ENCODE results near the gene NGB. TPM values are rescaled to one million over a fixed set of nuclear protein-coding genes. Genes with fewer than 3 reads are reported as not detected.
"Not testable (repeated sequence)": the region's sequence is repeated elsewhere in the genome, so short reads cannot be mapped to it uniquely, and the experiment has no call there.

The NGB gene
- total RNA-seq, 2 experiments from 2014 or later: not detected

DNA sequence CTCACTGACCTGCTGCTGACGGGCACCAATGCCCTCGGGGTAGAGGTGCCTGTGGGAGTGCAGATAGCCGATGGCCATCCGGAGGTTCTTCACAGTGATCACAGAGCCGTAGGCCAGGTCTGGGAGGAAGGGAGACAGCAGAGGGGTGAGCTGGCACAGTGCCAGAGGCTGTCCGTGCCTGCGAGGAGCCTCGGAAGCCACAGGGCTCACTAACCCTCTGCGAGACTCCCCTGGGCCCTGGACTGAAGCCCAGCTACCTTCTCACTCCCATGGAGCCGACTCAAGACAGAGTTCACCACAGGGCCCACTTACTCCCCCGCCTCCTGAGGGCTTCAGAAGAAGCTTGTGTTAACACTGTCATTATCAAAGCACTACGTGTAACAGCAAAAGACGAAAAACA lies 25.1 kb upstream of the NGB start:
- no peaks in the 10 kb centered on the region for H3K27me3 Mint-ChIP-seq
- intact Hi-C loops (cut with micrococcal nuclease): no loop called here
- no peak for DNase-seq
- no peaks in the 10 kb centered on the region for H3K9me3 Mint-ChIP-seq
- ChIA-PET CTCF (no interaction called here), POLR2A (no interaction called here)
- H3K27ac Mint-ChIP-seq: no peak overlapping the region
- H3K4me1 Mint-ChIP-seq (ENCODE audit: low read depth): no peaks in the 10 kb centered on the region
- H3K4me3 Mint-ChIP-seq: no peak overlapping the region
- H3K36me3 Mint-ChIP-seq: peaks cover 10% of the 10 kb centered on the region

DNA sequence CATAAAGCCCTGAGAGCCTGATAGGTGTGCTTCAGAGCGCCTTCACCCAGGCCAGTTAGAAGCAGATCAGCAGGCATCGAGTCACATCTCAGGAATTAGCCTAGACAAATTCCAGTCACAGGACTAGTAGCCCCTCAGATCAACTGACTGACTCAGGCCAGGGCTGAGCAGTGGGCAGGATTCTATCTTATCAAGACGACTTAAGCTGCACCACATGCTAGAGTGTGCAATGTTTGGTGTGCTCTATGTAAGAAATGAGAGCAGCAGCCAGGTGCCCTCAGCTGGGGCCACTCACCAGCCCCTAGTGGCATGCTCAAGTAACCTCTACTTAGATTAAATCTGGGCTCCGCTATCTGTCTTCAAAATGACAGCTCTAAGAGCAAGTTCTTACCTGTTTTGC lies 19.7 kb upstream of the NGB start:
- CTCF ChIA-PET: interaction anchor here (1.4 to 2.0 kb wide), 3 partner anchors 10 to 25 kb away, joined by 3 to 11 read pairs (median 3); no protein-coding TSS in a partner anchor

DNA sequence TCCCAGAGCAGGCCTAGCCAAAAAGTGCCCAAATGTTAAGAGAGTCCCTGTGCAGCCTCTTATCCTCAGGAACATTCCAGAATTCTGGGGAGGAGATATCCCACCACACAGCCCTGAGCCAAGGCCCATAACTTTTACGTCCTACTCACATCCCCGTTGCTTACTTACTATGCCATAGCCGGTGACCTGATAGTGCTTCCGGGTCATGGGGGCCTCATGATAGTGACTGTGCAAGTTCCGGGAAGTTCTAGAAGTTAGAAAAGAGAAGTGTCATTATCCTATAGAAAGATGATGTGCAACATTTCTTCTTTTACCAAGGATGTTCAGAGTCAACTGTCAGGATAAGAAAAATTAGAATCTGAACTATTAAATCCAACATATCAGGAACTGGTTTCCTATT lies 15.6 kb upstream of the NGB start:
- CTCF ChIA-PET: no interaction called here
- POLR2A ChIA-PET: no interaction called here
- no peaks in the 10 kb centered on the region for H3K9me3 Mint-ChIP-seq
- peaks cover 17% of the 10 kb centered on the region for H3K36me3 Mint-ChIP-seq
- intact Hi-C loops (cut with micrococcal nuclease): no loop called here
- no peak overlapping the region for H3K27ac Mint-ChIP-seq
- H3K27me3 Mint-ChIP-seq: no peaks in the 10 kb centered on the region
- no peak for DNase-seq
- H3K4me1 Mint-ChIP-seq (ENCODE audit: low read depth): no peaks in the 10 kb centered on the region
- no peak overlapping the region for H3K4me3 Mint-ChIP-seq

More for the DNA sequence above, 19.7 kb upstream of the NGB start:
- Mint-ChIP-seq H3K27ac (no peak overlapping the region), H3K4me3 (no peak overlapping the region), H3K9me3 (no peaks in the 10 kb centered on the region), H3K4me1 (ENCODE audit: low read depth) (no peaks in the 10 kb centered on the region), H3K36me3 (peaks cover 10% of the 10 kb centered on the region), H3K27me3 (no peaks in the 10 kb centered on the region)
- DNase-seq: no peak
- intact Hi-C loops (cut with micrococcal nuclease): no loop called here
- POLR2A ChIA-PET: no interaction called here

DNA sequence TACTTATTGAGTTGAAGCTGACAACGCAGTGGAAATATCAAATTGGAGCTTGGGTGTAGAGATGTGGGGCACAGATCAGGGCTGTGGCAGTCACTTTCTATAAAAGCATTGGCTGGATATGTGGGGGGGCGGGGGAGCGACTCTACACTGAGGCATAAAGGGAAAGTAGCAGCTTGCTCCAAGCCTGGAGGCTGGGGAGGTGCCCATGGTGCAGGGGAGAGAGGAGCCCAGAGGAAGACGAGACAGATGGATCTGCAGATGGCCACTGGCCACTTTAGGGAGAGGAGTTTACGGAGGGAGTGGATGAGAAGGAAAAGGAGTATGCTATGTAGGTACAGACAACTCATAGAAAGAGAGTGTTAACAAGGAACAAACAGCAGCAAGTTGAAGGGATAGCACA lies 13.5 kb upstream of the NGB start:
- Mint-ChIP-seq H3K4me1 (ENCODE audit: low read depth) (no peaks in the 10 kb centered on the region), H3K36me3 (peaks cover 18% of the 10 kb centered on the region), H3K27ac (no peak overlapping the region), H3K9me3 (no peaks in the 10 kb centered on the region), H3K27me3 (no peaks in the 10 kb centered on the region), H3K4me3 (no peak overlapping the region)
- CTCF ChIA-PET: interaction anchor here (1.4 to 2.8 kb wide), 2 partner anchors 10 to 32 kb away, joined by 5 to 10 read pairs; no protein-coding TSS in a partner anchor
- no peak for DNase-seq
- POLR2A ChIA-PET: no interaction called here
- intact Hi-C loops (cut with micrococcal nuclease): no loop called here

DNA sequence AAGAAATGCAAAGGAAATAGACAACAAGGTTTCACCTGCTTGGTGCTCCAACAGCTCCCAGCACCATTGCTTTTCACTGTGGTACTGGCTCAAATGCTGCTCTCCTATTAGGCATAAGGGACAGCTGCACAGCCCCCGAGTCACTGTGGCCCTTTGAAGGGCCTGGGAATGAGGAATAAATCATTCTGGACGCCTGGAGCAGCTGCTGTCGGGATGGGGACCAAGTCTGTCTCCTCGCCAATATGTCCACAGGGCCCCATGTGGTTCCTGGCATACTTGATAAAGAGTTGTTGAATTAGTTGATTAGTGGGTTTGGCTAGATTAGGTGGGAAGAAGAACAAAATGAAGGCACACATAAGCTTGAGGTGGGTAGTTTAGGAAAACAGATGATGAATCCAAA lies 13.1 kb upstream of the NGB start:
- intact Hi-C loops (cut with micrococcal nuclease): no loop called here
- Mint-ChIP-seq H3K4me1 (ENCODE audit: low read depth) (no peaks in the 10 kb centered on the region), H3K4me3 (no peak overlapping the region), H3K36me3 (peaks cover 19% of the 10 kb centered on the region), H3K9me3 (no peaks in the 10 kb centered on the region), H3K27me3 (no peaks in the 10 kb centered on the region), H3K27ac (no peak overlapping the region)
- ChIA-PET POLR2A (no interaction called here), CTCF (interaction anchor here (1.4 to 2.8 kb wide), 2 partner anchors 10 to 32 kb away, joined by 5 to 10 read pairs; no protein-coding TSS in a partner anchor)
- DNase-seq: no peak

DNA sequence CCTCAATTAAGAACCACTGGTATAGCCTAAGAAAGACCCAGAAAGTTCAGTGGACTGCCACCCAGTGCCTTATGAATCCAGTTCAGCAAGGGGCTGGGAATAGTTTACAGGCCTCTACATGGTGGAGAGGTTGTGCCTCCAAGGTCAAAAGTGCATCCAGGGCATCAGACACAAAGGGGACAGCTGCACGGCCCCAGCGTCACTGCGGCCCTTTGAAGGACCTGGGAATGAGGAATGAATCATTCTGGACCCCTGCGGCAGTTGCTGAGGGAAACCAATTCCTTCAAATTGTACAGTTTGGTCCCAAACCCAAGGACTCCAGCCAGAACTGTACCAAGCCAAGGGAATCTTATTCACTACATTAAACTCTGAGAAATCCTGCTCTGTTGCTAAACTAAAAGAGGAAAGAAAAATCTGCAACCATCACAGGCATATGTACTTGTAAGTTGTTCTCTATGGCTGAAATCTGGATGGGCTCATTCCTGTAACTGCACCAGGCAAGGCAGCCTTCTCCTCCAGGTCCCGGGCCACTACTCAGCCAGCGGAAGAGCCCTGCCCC lies 10.9 kb upstream of the NGB start:
- Mint-ChIP-seq H3K27ac (no peak overlapping the region), H3K27me3 (no peaks in the 10 kb centered on the region), H3K4me1 (ENCODE audit: low read depth) (no peaks in the 10 kb centered on the region), H3K4me3 (no peak overlapping the region), H3K36me3 (peaks cover 18% of the 10 kb centered on the region), H3K9me3 (no peaks in the 10 kb centered on the region)
- CTCF ChIA-PET: interaction anchor here (2.8 kb wide), 1 partner anchor 34 kb away, joined by 10 read pairs; no protein-coding TSS in a partner anchor
- no peak for DNase-seq
- intact Hi-C loops (cut with micrococcal nuclease): no loop called here
- POLR2A ChIA-PET: no interaction called here

DNA sequence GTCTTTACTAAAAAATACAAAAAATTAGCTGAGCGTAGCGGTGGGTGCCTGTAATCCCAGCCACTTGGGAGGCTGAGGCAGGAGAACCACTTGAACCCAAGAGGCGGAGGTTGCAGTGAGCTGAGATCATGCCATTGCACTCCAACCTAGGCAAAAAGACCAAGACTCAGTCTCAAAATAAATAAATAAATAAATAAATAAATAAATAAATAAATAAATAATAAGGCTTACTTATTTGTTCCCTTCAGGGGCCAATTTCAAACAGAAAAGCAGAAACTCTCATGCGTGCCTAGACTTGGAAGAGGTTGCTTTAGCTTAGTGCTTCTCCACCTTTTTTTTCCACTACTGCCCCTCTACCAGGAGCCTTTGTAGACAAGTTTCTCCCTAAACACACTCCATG lies 9.9 kb upstream of the NGB start:
- H3K4me1 Mint-ChIP-seq (ENCODE audit: low read depth); intact Hi-C loops (cut with micrococcal nuclease); DNase-seq; H3K9me3 Mint-ChIP-seq; H3K27ac Mint-ChIP-seq; H3K4me3 Mint-ChIP-seq; H3K27me3 Mint-ChIP-seq; POLR2A ChIA-PET: not testable (repeated sequence)
- H3K36me3 Mint-ChIP-seq: peaks cover 14% of the 10 kb centered on the region
- CTCF ChIA-PET: interaction anchor here (1.6 kb wide), 1 partner anchor 130 kb away, joined by 4 read pairs; no protein-coding TSS in a partner anchor

DNA sequence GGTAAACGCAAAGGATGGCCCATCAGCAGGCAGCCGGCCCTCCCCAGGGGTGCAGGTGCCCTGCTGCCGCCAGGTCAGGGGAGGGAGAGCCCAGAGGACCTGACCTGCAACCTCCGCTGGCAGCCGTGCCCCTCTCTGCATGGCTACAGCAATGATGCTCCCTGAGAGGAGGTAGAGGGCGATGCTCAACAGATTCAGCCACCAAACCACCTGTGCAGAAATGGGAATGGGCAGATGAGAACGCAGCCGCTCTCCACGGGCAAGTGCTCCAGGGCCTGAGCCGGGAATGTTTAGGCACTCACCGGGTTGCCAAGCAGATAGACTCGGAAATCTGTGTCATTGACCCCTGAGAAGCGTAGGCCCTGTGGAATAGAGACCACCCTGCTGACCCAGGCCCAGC lies 8.7 kb upstream of the NGB start:
- no peak overlapping the region for H3K27ac Mint-ChIP-seq

DNA sequence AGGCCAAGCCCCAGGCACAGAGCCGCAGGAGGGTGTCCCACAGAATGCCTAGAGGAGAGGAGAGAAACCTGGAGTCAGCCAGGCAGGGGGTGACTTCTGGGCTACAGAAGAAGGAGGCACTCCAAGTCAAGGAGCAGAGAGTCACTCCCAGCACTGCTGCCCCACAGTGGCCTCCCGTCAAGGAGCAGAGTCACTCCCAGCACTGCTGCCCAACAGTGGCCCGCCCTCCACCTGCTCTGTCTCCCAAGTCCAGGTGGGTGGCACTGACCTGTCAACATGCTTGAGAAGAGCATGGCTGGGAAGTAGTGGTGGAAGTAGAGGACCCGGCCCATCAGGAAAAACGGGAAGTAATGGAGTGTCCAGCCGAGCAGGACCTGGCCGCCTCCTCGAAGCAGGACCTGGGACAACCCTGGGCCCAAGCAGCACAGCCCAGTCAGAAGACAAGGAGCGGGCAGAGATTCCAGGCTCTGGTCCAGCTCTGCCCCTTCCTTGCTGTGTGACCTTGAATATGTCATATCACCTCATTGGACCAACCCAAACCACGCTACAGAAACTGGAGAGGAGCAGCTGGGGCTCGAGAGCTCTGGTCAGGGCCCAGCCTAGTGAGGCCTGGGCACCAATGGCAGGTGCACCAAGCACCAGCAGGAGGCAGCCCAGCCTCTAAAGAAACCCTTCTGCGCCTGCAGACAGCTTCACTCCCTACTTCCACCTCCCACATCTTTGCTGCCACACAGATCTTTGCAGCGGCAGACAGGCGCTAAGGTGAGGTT lies 7.6 kb upstream of the NGB start:
- ChIA-PET POLR2A (no interaction called here), CTCF (interaction anchor here (2.2 kb wide), 1 partner anchor 37 kb away, joined by 12 read pairs; no protein-coding TSS in a partner anchor)
- no peaks in the 10 kb centered on the region for H3K9me3 Mint-ChIP-seq
- no peak overlapping the region for H3K4me3 Mint-ChIP-seq
- intact Hi-C loops (cut with micrococcal nuclease): no loop called here
- no peak for DNase-seq
- no peaks in the 10 kb centered on the region for H3K4me1 Mint-ChIP-seq (ENCODE audit: low read depth)
- peaks cover 4% of the 10 kb centered on the region for H3K36me3 Mint-ChIP-seq
- H3K27me3 Mint-ChIP-seq: no peaks in the 10 kb centered on the region
- H3K27ac Mint-ChIP-seq: no peak overlapping the region

More for the DNA sequence above, 8.7 kb upstream of the NGB start:
- Mint-ChIP-seq H3K9me3 (no peaks in the 10 kb centered on the region), H3K27me3 (no peaks in the 10 kb centered on the region), H3K36me3 (peaks cover 11% of the 10 kb centered on the region), H3K4me3 (no peak overlapping the region), H3K4me1 (ENCODE audit: low read depth) (no peaks in the 10 kb centered on the region)
- intact Hi-C loops (cut with micrococcal nuclease): no loop called here
- ChIA-PET CTCF (interaction anchor here (1.6 to 2.2 kb wide), 2 partner anchors 36 to 128 kb away, joined by 4 to 12 read pairs; no protein-coding TSS in a partner anchor), POLR2A (no interaction called here)
- no peak for DNase-seq

DNA sequence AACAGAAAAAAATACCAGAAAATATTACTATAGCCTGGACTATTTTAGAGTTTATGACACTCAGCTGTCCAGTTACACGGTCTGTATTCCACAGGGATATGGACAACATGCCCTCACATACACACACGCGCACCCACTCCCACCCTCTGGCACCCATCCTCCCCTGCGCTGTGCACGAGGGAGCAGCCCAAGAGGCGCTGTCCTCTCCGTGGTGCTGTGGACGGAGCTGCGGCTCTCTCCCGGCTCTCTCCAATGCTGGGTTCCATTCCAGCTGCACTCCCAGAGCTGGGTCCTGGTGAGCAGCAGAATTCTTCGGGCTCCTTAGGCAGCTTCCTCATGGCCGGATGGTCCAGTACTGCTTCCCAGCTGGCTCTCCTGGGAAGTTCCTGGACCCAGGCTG lies 6.0 kb upstream of the NGB start:
- Mint-ChIP-seq H3K36me3 (peaks cover 2% of the 10 kb centered on the region), H3K9me3 (no peaks in the 10 kb centered on the region), H3K27ac (no peak overlapping the region), H3K27me3 (peaks cover 7% of the 10 kb centered on the region), H3K4me3 (no peak overlapping the region), H3K4me1 (ENCODE audit: low read depth) (no peaks in the 10 kb centered on the region)
- CTCF ChIA-PET: no interaction called here
- intact Hi-C loops (cut with micrococcal nuclease): no loop called here
- POLR2A ChIA-PET: no interaction called here
- DNase-seq: no peak

DNA sequence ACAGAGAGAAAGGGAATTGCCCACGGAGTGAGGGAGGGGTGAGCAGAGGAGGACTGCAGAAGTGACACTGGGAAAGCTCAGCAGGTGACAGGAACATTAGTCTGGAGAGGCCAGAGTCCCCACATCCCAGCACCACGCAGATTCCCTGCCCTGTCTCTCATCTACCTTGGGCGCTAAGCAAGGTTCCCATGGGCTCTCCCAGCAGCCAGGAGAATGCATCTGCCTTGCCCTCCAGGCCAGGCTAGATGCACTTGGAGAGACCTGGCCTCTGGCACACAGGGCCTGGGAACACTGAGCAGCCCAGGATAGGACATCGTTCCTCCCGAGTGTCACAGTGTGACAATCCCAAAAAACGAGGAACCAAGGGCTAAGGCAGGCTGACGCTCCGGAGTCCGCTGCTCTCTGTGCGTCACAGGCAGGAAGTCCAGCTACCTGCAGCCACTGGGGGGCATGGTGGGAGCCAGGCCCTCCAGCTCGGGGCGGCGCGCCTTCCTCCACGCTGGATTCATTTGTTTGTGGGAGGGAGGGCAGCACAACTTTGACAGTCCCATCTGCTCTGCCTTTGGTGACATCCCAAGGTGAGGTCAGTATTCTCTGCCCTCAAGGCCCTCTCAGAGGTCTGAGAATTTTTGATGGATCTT lies 5.4 kb upstream of the NGB start:
- ChIA-PET CTCF (no interaction called here), POLR2A (no interaction called here)
- Mint-ChIP-seq H3K4me1 (ENCODE audit: low read depth) (no peaks in the 10 kb centered on the region), H3K9me3 (no peaks in the 10 kb centered on the region), H3K36me3 (peaks cover 2% of the 10 kb centered on the region), H3K4me3 (no peak overlapping the region), H3K27ac (no peak overlapping the region), H3K27me3 (peaks cover 11% of the 10 kb centered on the region)
- intact Hi-C loops (cut with micrococcal nuclease): no loop called here
- DNase-seq: no peak

DNA sequence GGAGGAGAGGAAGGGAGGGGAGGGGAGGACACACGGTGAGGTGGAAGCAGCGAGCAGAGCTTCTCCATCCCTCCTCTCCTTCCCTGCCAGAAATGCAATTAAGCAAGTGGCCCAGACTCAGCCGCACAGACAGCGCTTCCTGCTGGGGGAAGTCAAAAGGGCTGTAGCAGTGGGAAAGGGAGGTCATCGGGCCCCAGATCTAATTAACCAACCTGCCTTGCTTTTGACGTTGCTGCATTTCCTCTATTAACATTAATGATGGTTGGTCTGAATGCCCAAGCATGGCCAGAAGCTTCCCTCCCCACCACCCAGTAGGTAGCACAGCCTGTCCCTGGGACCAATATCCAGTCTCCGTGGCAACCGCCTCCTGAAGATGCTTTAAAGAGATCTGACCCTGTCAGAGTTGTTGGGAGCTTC lies 4.6 kb upstream of the NGB start:
- intact Hi-C loops (cut with micrococcal nuclease): no loop called here
- DNase-seq: no peak
- Mint-ChIP-seq H3K9me3 (no peaks in the 10 kb centered on the region), H3K4me3 (no peak overlapping the region), H3K27me3 (peaks cover 14% of the 10 kb centered on the region), H3K27ac (no peak overlapping the region), H3K36me3 (peaks cover 2% of the 10 kb centered on the region), H3K4me1 (ENCODE audit: low read depth) (no peaks in the 10 kb centered on the region)
- CTCF ChIA-PET: no interaction called here
- POLR2A ChIA-PET: no interaction called here
